T47D (cell line): ENCODE data around the gene PIGU.

Experiments used
- DNase-seq, 2 experiments: peaks; one replicate each; pipeline versions ENCODE4 v3.0.0 to v3.0.0-alpha.2; 2011 to 2012; ENCODE audit warnings: low read depth in 1 of 2, low spot score in 1 of 2
- JUND ChIP-seq: IDR thresholded peaks from 2 replicates; pipeline ENCODE4 v1.6.1; 2012; ENCODE audit warnings: low read depth
- in situ Hi-C: cut with HindIII; loops from 2 replicates; pipeline ENCODE4 v1.10.0; 2016; ENCODE audit warnings: low sequenced_read_pairs, low pct_unique_long_range_greater_than_20kb

The PIGU gene

GRCh38 chr20:34541917-34542316 is 135.0 kb downstream of the PIGU start:
- DNase-seq = no peak
- in situ Hi-C loops = no loop called here
- no peak for TF ChIP-seq JUND

DNA sequence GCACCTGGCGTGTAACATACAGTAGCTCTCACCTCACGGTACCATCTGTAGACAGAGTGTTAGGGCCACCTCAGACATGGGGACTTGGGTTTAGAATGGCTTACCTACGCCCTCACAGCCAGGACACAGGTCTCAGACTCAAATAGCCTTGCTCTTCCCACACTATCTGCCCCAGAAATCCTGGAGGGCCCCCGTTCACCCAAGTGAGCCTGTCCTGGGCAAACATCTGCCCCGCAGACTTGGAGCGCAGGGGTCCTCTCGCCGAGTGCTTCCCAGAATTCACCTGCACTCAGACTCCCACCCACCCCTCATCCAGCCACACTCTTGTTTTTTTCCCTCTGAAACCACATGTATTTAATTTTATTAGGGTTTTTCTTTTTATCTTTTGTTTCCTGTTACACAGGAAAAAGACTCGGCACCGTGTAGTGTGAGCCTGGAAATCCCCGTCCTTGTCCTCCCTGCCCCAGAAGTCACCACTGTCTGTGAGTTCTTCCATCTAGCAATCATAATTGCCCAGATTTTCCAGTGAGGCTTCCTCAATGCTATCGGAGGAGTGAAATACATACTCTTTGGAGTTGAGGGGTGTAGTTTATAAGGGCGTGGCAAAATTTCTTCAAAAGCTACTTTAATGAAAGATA is 135.5 kb downstream of the PIGU start:
- no peak for DNase-seq
- in situ Hi-C loops = no loop called here

DNA sequence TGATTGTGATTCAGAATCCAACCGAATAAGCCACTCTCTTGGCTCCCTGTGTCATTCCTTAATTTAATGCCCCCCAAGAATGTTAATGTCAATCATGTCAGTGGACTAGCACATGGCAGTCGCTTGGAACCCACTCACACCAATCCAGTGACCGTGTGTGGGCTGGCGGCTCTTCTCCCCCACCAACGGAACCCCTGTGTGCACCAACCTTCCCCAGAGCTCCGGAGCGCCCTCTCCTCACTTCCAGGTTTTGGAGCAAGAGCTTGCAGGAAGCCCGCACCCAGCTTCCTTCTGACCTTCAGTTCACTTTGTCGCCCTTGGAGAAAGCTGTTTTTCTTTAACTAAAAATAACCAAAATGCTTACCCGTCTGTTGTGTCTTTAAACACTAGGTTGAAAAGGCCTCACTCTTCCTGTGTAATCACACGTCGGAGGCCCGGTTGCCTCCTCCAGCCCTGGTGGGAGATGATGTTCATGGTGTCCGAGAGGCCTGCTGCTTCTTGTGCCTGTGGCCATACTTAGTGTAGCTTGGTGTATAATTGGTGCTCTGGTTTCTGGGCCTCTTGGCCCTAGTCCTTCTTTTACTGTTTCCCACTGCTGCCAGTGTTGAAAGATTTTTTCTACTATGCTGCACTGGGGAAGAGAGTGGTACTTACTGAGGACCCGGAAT is 136.2 kb downstream of the PIGU start:
- TF ChIP-seq JUND = no peak
- in situ Hi-C loops = no loop called here
- DNase-seq = no peak

More for the DNA sequence above, 135.5 kb downstream of the PIGU start:
- no peak for TF ChIP-seq JUND

GRCh38 chr20:34539756-34540155 is 137.1 kb downstream of the PIGU start:
- TF ChIP-seq JUND = no peak
- in situ Hi-C loops = no loop called here
- no peak for DNase-seq

- no peak for TF ChIP-seq JUND
- in situ Hi-C loops = no loop called here
- peak; percentile 52 to 70 for DNase-seq
Observed at GRCh38 chr20:34538671-34539123, 138.2 kb downstream of the PIGU start.

GRCh38 chr20:34537651-34538050 is 139.2 kb downstream of the PIGU start:
- no peak for TF ChIP-seq JUND
- in situ Hi-C loops = no loop called here
- DNase-seq = no peak

DNA sequence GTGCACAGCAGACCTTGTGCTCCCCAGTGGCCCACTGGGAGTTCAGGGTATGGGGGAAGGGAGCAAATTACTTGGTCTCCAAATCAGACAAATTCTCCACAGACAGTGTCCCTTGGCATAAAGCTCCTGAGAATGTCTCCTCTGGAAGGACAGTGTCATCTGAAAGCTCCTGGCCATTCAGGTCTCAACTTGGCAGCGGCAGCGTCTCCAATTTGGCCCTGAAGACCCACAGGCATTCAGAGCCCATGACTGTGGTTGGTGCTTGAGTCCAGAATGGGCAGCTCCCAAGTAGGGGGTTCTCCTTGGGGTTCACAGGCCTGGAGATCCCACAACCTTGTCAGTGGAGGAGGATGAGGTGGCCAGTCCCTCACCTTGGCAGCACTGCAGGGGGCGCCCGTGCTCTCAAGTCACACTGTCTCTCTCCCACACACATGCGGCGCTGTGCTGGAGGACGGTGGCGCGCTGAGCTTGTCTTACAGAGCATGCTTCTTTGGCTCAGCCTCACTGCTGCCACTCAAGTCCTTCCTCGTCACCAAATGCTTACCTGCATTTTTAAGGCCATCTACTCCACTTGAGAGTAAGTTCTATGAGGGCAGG is 140.0 kb downstream of the PIGU start:
- no peak for TF ChIP-seq JUND
- in situ Hi-C loops = no loop called here
- peak in 1 of 2 experiments; percentile 48 for DNase-seq

DNA sequence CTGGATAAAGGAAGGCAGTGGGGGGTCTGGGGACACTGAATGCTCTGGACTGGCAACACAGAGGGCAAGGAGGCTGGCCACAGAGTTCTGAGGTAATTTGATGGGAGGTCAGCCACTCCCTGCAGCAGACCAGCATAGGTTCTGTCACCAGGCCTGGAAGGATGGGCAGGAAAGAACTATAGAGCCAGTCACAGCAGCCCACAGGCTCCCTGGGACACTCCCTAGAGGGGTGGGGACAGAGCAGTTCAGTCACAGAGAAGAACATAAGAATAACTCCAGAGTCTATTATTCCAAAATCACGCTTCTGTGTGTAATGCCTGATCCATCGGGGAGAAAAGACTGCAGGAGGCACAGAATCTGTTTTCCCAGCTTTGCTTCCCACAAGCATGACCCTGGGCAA is 141.0 kb downstream of the PIGU start:
- in situ Hi-C loops = no loop called here
- TF ChIP-seq JUND = no peak
- DNase-seq = no peak

- DNase-seq = no peak
- in situ Hi-C loops = no loop called here
- TF ChIP-seq JUND = no peak
Observed at GRCh38 chr20:34535301-34535840, 141.5 kb downstream of the PIGU start.

DNA sequence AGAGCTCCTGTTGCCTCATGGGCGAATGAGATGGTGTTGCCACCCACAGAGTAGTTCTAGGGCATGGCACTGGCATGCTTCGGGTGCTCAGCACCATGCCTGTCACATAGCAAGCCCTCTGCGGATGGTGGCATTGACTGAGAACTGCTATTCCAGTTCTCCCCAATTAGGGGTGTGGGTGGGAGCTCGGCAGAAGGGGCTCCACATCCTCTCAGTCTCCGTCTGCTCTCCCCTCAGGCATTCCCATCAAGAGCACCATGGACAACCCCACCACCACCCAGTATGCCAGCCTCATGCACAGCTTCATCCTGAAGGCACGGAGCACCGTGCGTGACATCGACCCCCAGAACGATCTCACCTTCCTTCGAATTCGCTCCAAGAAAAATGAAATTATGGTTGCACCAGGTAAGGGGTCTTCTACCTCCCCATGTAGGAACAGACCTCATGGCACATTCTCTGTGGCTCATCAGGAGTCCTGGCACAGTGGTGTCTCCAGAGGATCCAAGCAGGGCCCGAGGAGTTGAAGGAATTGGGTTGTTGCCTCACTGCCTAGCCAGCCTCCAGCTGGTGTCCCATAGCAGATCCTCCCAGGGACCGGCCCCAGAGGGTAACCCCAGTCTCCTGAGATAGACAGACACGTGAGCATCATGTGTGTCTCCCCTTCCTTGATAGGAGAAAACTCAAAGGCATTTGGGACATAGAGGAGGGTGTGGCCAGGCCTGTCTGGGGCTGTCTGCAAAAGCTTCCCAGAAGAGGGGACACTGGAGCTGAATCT is 142.3 kb downstream of the PIGU start:
- in situ Hi-C loops = no loop called here
- DNase-seq = no peak
- no peak for TF ChIP-seq JUND

DNA sequence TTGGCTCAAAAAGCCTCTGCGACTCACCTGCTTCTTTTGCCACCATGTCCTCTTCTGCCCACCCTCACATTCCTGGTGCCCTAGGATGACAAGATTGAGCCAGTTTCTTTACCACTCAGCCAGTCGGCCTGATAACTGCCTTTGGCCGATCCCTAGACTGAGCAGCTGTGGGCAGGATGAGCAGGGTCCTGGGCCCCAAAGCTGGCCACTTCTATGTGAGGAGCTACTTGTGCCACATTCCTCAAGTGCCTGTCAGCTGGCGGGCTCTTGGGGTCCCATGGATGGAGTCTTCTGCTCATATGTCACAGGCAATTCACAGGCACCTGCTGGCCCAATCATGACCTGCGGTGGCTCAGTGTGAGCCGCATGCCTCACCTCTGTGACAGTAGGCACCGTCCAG is 144.1 kb downstream of the PIGU start:
- in situ Hi-C loops = no loop called here
- TF ChIP-seq JUND = no peak
- DNase-seq = no peak

GRCh38 chr20:34532320-34532719 is 144.6 kb downstream of the PIGU start:
- TF ChIP-seq JUND = no peak
- no peak for DNase-seq
- in situ Hi-C loops = no loop called here
